Measurements from ENCODE around the gene LRMDA.

Gene LRMDA

DNA sequence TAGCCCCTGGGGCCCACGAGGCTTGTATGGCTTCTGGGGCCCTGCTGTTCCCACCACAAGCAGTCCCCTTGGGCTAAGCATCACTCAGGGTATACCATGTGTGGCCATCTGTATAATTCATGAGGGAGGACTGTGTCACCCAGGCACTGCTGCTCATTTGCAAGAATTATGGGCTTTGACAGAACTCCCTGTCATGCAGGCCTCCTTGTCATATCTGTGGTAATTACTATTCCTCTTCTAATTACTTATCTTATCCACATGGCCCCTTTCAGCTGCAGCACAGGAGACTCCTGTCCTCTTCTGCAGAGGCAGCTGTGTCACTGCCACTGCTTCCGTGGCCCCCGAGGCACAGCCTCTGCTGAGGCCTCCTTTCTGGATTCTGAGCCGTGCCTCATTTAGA is 46.3 kb downstream of the LRMDA start:
- DNase-seq, result no peak

DNA sequence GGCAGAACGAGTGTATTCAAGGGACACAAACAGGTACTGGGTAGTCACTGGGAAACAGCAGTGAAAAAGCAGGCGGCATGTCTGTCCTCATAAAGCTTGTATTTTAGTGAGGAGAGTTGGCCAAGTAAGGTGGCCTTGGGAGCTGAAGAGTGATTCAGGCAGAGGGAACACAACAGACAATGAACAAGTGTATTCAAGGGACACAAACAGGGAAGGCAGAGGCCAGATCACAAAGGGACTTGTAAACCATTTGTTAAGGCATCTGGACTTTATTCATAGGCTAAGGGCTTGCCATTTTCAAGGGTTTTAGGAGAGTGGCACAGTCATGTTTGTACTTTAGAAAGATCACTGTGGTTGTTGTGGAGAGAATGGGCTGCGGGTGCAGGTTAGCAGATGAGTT is 49.0 kb downstream of the LRMDA start:
- no peak for DNase-seq

DNA sequence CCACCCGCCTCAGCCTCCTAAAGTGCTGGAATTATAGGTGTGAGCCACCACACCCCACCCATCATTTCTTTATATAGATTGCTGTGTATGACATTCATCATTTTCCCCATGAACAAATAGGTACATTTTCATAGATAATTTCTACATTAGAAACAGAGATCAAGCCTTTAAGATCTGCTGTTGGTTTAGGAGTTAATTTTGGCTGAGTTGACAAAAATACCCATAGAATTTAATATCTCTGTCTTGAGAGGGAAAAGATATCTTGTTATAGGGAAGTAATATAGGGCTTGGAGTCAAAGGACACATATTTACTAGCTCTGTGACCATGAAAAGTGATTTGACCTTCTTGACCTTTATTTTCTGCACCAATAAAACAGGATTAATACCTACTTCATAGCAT is 51.8 kb downstream of the LRMDA start:
- no peak for DNase-seq

DNA sequence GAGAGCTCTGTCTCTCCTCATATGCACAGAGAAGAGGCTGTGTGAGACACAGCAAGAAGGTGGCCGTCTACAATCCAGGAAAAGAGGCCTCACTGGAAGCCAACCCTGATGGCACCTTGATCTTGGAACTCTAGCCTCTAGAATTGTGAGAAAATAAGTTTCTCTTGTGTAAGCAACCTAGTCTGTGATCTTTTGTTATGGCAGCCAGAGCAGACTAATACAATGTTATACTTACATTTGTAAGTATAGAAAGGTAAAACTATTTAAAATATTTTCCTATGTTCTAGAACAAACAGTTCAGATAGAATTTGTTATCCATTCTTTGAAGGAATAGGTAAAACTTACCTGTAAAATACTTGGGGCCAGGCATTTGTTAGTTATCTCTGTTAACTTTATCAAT is 53.3 kb downstream of the LRMDA start:
- no peak for DNase-seq

DNA sequence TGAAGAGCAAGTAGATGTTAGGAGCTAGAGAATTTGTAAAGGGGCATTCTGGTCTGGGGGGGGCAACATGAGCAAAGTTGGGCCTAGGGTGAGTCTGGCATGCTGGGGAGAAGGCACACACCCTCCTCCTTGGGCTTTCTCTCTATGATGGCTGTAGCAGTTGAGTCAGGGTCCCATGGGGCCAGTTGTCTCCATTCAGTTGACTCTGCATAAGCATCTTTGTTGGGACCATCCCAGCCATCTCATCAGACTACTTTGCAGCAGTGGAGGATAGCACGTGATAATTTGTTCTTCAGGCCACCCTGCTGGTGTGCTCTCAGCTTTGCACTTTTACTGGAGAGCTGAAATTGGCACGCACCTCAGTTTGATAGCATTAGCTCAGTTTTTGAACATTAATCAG is 55.2 kb downstream of the LRMDA start:
- DNase-seq, result no peak

DNA sequence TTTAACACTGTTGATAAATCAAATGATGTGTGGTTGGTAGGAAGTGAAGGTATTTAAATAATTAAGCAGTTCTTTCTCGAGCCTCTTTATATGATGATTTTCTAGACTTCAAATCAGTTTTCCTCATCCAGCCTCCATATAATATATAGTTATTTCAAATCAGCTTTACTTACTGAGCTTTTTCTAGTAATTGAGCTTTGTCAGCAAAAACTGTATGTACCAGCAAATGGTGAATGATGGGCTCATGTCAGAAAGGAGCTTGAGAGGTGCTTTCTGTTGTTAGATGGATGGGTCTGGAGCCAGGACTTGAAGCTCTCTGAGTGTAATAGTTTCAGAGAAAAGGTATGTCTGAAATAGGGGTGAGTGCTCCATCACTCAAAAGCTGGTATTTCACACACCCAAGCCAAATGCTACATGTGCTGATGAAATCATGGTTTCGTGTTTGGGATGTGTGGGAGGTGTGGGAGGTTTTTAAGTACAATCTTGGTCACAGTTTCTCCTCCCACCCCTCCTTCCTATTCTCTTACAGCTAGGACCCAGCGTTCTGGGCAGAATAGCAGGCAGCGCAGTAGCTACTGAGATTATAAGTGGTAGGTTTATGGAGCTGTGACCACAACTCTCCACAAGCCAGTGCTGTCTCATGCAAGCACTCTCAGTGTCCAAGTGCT is 55.8 kb downstream of the LRMDA start:
- DNase-seq, result no peak

DNA sequence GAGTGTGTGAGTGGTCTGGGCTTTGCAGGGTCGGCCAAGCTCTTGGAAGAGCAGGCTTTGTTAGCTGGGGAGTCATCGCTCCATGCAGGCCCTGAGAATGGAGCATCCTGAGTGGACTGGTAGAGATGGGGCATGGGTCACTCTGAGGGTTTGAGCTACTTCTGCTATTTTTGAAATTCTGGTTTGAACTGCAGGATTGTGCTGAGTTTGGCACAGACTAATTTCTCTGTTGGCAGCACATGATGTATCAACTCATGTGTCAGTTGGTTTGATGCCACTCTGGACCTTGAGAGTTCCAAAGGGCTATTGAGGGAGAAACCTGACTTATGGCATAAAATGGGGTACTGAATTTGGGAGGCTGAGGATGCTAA is 56.3 kb downstream of the LRMDA start:
- DNase-seq, result no peak

DNA sequence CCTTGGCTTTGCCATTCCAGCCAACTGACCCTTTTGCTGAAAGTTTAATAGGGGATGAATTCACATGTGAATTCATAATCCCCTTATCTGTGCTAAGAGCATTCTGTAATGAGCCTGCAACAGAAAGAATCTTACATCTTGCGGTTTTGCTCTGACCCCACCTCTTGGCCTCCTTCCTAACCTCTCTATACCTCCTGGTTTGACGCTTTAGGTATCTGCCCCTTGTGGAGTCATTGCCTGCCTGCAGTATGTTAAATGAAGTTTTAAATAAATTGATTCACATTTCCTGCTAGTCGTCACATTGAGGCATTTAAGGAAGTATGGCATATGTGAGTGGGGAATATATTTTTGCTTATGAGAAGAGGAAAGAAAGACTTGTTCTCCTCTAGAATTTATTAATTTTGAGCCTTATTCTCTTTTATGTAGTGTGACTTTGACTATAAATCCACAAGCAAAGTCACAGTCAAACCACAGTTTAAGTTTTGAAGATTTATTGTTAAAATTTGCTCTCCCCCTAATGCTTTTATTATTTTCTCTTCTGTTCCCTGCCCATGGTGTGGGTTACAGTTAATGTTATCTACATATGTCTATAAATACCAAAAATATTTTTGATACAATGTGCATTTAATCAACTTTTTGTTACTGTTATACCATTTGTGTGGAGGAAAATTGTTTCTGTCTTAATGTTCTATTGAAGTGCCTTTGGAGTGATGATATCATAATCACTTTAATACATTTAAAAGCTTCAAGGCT is 60.9 kb downstream of the LRMDA start:
- DNase-seq, result peak; percentile 24

DNA sequence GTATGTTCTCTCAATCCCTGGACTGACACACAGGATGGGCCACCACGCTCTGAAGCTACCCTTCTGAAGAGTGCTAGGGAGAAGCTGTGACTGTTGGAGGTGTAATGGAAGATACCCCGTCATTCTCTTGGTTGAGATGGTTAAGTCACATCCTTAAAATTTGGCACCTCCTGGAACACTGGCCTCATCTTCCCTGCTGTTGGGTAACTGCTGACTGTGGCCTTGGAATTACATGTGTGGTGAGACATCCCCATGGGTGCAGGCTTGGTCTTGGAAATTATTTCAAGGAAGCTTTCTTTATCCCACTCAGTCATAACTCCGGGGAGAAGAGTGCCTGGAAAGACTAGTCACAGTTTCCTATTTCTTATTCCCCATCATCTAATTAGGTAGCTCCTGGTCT is 62.0 kb downstream of the LRMDA start:
- no peak for DNase-seq

DNA sequence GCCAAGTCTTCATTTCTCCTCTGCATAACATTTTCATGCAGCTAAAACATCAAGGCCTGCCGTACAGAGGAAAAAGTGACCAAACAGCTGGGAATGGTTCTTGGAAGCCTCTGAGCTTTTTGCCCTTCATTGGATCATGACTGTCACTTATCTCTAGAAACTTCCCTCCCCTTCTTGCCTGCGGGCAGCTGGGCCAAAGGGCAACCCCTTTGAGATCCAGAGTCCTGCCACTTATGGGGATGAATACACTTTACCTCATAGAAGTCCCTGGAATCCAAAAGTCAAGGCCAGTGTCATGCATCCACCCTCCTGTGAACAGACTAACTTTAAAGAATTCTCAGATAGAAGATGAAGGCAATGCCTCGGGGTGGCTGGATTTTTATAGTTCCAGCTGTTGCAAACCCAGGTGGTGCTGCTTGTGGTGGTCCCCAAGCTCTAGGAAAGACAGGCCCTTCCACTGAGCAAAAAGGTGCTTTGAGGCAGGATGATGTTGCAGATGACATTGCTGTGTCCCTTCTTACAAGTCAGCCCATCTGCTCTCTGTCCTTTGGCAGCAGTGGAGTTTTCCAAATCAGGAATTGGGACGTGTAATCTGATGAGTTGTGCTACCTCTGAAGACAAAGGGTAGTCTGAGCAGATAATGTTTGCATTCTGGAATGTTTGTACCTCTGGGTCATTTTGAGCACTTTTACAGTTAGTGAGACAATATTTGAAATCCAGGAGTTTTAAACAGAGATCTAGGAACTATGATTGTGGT is 64.2 kb downstream of the LRMDA start:
- no peak for DNase-seq

DNA sequence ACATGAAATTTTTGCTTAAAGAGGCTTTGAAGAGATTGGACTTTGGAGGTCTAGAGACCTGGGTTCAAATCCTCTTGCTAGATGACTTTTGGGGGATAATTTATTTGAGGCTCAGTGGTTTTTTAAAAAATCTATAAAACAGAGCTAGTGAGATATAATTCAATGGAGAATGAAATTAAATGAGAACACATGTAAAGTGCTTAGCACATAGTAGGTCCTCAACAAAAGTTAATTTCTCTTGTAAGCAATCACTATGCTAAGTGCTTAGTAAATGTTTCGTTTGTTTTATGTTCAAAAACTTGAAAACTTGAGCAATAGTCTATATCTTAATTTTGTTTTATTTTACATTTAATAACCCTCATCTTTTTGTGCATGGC is 64.8 kb downstream of the LRMDA start:
- no peak for DNase-seq

DNA sequence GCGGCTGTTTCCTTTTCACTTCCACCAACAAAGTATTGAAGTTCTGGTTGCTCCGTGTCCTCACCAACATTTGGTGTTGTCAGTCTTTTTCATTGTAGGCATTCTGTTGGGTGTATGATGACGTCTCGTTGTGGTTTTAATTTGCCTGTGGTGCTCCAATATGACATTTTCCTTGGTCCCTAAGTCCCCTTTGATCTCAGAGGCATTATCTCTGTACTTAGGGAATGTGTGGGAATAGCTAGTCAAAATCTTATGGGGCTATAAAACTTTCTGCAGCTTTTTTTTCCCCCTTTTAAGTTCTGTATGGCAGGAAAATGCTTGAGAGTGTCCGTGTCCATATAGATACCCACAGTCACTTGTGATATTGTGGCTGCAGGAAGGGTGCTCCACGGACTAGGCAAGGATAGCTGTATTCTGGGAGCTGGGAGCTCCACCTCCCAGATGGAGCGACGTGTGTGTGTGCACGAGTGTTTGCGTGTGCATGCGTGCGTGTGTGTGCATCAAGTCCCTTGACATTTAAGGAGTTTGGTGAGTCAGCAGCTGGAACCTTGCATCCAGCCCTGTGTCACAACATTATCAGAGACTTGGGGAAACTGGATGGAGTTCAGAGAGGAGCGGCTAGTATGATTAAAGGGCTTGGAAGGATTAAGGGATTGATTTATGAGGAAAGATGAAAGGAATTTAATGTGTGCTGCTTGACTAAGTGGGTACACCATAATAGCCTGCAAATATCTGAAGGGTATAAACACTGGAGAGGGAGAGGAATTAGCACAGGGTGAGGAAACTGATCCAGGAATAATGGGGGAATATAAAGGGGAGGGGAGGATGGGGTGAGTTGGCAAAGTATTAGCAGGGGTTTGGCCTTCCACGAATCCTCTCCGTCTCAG is 66.8 kb downstream of the LRMDA start:
- DNase-seq, result peak; percentile 33

DNA sequence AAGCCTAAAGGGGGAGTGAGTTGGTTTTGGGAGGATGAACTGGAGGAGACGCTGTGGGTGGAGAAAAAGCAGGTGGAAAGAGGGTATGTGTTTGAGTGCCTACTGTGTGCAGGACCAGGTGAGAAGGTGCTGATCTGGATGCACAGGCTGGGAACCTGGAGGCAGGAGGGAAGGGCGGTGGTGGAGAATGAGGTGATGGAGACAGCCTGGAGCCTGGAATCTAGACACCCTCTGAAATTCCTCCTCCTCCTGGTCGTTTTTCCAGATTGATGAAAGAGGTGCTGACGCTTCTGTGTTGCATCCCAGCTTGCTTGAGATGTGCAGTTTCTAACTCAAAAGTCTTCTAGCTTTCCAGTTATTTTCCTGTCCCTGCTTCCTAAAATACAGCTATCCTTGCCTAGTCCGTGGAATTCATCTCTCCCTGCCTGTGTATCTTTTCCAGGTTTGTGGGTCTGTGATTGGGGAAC is 67.5 kb downstream of the LRMDA start:
- DNase-seq, result no peak

DNA sequence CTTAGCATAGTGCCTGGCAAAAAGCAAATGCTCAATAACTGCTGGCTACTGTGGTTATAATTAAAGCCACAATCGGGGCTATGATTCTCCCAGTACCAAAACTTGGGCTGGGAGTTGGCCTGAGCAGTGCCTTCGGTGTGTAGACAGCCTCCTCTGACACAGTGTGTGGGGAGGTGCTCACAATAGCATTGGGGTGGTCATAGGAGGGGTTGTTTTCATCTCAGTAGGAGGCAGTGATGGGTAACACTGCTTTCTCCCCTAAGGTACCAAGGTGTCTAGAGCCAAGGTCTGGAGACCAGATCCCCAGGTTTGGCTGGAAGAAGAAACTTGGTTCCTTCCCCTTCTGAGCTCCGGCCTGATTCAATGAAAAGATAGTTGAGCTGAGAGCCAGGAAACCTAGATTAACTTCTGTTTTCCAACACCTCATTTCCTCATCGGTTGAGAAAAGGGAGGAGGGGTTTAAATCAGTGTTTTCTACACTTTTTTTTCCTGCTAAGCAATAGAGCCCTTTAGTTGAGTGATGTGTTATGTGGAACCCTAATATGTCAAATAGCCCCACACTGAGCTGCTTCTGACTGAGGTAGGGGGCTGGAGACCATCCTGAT is 68.2 kb downstream of the LRMDA start:
- DNase-seq, result no peak

DNA sequence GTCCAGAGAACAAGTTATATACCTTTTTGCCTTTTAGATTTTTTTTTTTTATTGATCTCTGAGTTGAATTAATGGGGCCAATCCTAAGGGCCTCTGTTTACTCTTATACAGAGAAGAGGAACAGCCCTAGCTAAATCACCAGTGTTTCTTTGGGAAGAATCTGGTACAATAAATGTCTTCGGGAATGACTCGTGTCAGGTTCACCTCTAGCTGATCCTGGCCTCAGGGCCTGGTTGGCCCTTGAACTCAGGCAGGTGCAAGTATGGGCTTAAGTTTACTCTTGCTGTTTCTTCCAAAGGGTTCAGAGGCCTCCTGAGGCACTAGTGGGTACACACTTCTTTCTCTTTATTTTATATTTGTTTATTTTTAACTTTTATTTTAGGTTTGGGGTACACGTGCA is 71.0 kb downstream of the LRMDA start:
- no peak for DNase-seq

DNA sequence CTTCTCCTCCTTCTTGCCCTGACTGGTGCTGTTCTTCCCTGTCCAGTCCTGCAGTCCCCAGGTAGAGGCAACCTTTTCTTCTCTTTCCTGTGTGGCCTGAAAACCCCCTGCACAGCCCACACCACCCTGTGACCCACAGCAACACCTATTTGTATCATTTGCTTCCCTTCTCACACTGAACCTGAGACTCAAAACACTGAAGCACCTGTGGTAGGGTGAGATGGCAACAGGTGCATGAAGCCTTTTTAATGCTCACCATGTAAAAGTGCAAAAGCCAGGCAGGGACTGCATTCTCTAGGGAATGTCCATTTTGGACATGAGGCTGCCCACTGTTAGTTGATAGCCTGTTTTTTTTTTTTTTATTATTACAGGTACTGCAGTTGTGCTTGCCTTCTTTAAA is 71.4 kb downstream of the LRMDA start:
- no peak for DNase-seq

DNA sequence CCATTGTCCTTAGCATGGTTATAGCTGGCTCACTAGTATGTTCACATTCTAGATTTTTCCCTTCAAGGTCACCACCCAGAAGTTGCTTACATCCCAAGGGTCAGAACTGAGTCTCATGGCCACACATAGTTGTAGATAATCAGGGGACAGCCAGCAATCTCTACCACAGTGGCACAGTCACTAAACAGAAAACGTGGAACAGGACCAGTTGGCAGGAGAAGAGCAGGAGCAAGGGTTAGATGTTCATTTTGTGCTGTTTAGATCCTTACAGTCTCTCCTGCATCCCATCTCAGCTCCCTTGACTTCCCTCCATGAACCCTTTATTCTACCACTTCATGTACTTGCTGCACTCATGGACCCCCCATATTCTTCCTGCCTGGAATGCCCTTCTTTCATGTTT is 73.9 kb downstream of the LRMDA start:
- DNase-seq, result no peak

DNA sequence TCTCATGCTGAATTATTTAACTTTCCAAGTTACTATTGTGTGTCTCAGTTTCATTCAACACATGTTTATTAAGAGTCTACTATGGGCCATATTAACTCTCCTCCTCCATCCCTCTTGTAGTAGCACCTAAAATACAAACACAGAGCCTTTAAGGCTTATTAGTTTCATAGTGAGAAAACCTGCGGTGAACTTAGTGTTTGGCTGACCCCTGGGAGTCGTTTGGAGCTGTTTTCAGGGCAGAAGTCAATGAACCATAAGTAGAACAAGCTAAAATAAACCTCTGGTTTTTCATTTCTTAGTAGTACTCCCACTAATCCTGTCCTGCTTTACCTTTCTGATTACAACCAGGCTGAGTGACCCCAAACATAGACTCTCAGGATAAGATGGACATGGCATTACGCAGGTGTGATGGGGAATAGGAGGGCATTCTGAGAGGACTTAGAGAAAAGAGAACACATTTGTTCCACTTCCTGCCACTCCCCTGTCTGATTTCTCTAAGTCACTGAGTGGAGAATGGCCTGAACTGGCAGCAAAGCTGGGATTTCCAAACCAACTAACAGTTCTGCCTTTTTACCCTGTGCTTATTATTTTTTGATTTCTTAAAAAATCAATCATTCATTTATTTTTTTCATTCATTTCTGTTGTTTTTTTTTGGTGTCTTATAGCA is 74.5 kb downstream of the LRMDA start:
- DNase-seq, result no peak

DNA sequence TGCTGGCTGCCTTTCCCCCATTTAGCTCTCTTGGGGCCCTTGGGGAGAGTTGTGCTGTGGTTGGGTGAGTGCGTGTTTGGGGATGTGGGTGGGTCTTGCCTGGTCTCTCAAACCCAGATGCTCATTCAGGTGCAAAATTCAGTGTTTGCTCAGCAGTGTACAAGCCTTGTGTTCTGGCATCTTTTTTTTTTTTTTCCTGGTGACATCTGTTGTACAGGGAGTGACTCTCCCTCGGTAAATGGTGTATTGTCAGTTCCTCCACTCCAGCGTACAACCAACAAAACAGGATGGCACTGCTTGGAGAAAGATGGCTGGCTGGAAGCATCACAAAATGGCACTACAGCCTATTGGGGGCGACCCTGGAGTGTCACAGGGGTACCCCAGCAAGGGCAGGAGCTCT is 75.5 kb downstream of the LRMDA start:
- no peak for DNase-seq

DNA sequence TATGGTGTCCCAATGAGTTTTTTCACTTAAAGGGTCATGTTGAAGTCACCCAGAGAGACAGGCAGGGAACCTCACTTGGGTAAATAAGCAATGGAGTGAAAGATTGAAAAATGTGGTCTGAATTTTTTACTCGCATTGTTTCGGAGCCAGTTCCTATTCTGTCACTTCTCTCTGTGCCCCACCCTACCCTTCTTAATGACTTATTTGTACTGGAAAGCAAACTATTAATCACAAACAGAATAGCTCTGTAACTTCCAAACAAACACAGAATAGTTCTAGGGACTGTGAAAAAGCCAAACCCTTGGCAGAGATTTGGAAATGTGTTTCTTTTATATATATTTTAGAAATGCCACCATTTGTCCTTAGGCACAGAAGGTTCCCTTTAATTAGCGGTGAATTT is 76.0 kb downstream of the LRMDA start:
- DNase-seq, result no peak

DNA sequence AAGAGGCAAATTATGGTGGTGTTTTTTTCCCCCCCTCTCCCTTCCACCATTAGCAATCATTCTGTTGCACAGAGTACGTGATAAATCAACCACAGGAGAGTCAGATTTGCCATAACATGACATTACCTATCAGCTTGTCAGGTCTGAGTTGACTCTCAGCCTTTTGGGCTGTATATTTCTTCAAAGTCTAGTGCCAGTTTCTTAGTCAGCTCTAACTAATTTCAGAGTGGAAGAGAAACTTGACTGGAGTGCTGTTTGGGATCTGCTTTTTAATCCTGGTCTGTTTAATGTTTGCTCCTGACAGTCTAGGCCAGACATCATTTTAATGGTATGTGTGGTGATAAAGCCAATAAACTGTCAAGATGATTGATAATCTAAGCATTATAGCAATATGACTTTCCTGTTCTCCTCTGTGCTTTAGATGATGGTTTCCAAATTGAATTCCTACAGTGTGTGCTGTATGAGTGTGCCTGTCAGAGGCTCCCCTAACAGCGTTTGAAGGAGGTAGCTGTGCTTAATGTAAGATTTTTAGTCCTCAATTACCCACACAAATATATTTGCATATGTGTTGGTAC is 76.9 kb downstream of the LRMDA start:
- no peak for DNase-seq

All from eye (tissue), 1 donor.